Left ventricle myocardium superior (tissue), 1 donor: Measurements from ENCODE around the gene STX4. TPM values are rescaled to one million over a fixed set of nuclear protein-coding genes. Genes with fewer than 3 reads are reported as not detected.

Experiments
- ATAC-seq: fragments of 200-7000 bp; cut with Tn5 transposase; one replicate; pipeline ENCODE4 v1.9.1; 2020; ENCODE audit warnings: mild to moderate bottlenecking, moderate library complexity
- DNase-seq: peaks from one replicate; pipeline ENCODE4 v3.0.0-alpha.2; 2020
- intact Hi-C: fragments of 100-400 bp; cut with micrococcal nuclease; formaldehyde crosslinking; loops from one replicate; pipeline ENCODE4 v1.11.0; 2022
- total RNA-seq: library from RNA; stranded (reverse); fragmentation: NEBNext Ultra II Directional; extraction: Animal tissue kit (Norgen Biotek cat#: 25700); gene quantifications from one replicate; pipeline ENCODE4 v1.2.1, GENCODE V29; 2021
- donor health status: DM: no; HTN: yes; CAD: no; lungs with severe emphysema.

Gene STX4
- total RNA-seq, 1 donor from 2014 or later = 42.4 TPM

GRCh38 chr16:31055613-31056012 is 22.3 kb downstream of the STX4 start:
- DNase-seq (no peak), ATAC-seq (no peak)
- intact Hi-C loops = no loop called here

GRCh38 chr16:31061126-31061812 is 27.9 kb downstream of the STX4 start:
- ATAC-seq = no peak
- DNase-seq = no peak
- intact Hi-C loops = no loop called here

- intact Hi-C loops = no loop called here
- ATAC-seq (no peak), DNase-seq (no peak)
Measured at GRCh38 chr16:31061813-31062440, 28.6 kb downstream of the STX4 start.

- no peak for DNase-seq
- ATAC-seq = no peak
- intact Hi-C loops = no loop called here
Measured at GRCh38 chr16:31063495-31063842, 30.1 kb downstream of the STX4 start.

- intact Hi-C loops = no loop called here
- no peak for ATAC-seq
- DNase-seq = no peak
Measured at GRCh38 chr16:31063843-31064611, 30.7 kb downstream of the STX4 start.

- ATAC-seq (peak; percentile 95), DNase-seq (peak; percentile 73)
- intact Hi-C loops = no loop called here
Measured at GRCh38 chr16:31064882-31065461, 31.6 kb downstream of the STX4 start.

- ATAC-seq (no peak), DNase-seq (no peak)
- intact Hi-C loops = no loop called here
Measured at GRCh38 chr16:31067342-31067741, 34.0 kb downstream of the STX4 start.

GRCh38 chr16:31071861-31072260 is 38.5 kb downstream of the STX4 start:
- ATAC-seq (no peak), DNase-seq (no peak)
- intact Hi-C loops = no loop called here

GRCh38 chr16:31072540-31073141 is 39.3 kb downstream of the STX4 start:
- ATAC-seq = no peak
- no peak for DNase-seq
- intact Hi-C loops = no loop called here

GRCh38 chr16:31073142-31073969 is 40.0 kb downstream of the STX4 start:
- ATAC-seq (peak; percentile 91), DNase-seq (peak; percentile 94)
- intact Hi-C loops = no loop called here

- intact Hi-C loops = no loop called here
- ATAC-seq (peak; percentile 95), DNase-seq (peak; percentile 98)
Measured at GRCh38 chr16:31073970-31074813, 40.8 kb downstream of the STX4 start, which contains the start of the genes ZNF646 and ZNF668. ZNF646 (plus strand) TSS chr16:31074422; CDS start chr16:31076325, 1,903 bp downstream. ZNF668 (minus strand) TSS chr16:31074240; CDS start chr16:31064459, 9,781 bp downstream.

- intact Hi-C loops = no loop called here
- DNase-seq (no peak), ATAC-seq (no peak)
Measured at GRCh38 chr16:31074814-31075183, 41.4 kb downstream of the STX4 start.

- DNase-seq (no peak), ATAC-seq (no peak)
- intact Hi-C loops = no loop called here
Measured at GRCh38 chr16:31076319-31076718, 43.0 kb downstream of the STX4 start.

GRCh38 chr16:31077024-31077423 is 43.7 kb downstream of the STX4 start:
- intact Hi-C loops = no loop called here
- no peak for DNase-seq
- ATAC-seq = no peak

GRCh38 chr16:31077592-31078396 is 44.4 kb downstream of the STX4 start:
- ATAC-seq (no peak), DNase-seq (no peak)
- intact Hi-C loops = no loop called here

- intact Hi-C loops = no loop called here
- DNase-seq = no peak
- ATAC-seq = no peak
Measured at GRCh38 chr16:31078597-31079341, 45.4 kb downstream of the STX4 start.
